GM18861 (cell line): ENCODE results near the gene FBN2.

Source experiments
- ATAC-seq: cut with Tn5 transposase; IDR thresholded peaks from one replicate; pipeline ENCODE4 v1.9.1; 2021; ENCODE audit not compliant: unreplicated experiment

The FBN2 gene

DNA sequence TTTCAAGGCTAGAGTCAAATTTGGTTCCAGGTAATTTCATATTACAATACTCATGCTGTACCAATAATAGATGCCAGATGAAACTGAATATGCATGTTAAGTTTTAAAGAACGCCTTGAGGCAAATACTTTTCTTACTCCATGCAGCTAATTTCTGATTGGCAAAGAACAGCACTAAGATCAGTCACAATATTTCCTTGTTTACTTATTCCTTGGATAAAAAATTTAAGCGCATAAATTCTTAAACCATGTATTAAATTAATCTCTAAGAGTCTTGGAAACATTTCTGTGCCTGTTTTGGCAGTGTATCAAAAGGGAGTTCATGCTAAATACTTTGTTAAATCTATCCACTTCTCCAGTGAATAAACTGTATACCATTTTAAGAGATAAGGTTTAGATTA, 281.0 kb downstream of the FBN2 start:
- no peak for ATAC-seq

DNA sequence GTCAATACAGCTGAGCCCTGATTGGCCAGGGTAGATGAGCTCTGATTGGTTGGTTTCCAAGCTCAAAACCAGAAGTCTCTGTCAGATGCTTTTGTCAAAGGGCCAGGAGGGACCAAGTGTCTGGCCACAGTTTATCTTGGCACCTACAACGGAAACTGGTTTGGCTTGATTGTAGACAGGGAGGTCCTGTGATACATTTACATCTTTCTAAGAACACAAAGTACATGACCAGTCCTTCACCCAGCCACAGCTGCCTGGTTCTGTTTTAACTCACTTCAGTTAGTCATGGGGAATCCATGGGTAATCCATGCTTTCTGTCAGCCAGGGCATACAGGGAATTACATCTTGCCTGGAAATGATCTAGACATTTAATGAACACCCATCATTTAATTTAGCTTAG, 283.3 kb downstream of the FBN2 start:
- no peak for ATAC-seq

DNA sequence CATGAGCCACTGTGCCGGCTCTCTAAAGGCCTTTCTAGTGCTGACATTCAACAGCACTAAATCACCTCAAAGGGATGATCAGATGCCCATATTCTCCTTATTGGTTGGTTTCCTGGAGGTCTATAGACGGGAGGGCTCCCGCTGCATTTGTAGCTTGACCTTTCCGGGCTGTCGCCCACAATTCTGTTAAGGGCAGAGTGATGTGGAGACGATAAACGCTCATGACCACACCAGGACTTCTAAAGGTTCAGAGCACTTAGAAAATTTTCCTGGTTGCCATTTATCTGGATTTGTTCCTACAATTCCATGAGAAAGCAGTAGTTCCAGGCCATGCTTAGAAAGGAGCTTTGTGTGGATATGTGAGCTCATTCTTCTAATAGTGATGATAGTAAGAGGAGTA, 284.2 kb downstream of the FBN2 start:
- ATAC-seq: no peak

DNA sequence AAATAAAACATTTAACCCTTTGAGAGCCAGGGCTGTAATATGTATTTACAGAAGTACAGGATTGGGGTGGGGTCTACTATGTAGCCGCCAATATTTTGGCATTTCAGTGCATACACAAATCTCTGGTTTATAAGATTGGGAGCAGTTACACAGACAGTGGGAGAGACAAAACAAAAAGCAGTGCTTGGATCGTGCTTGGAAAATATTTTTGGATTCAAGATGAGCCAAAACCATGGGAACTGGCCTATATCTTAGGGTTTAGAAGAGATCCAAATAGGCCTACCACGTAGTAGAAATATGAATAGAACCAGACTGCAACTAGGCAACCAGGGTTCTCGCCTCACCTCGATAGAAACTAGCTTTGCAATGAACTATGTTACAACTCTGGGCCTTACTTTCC, 284.9 kb downstream of the FBN2 start:
- no peak for ATAC-seq

DNA sequence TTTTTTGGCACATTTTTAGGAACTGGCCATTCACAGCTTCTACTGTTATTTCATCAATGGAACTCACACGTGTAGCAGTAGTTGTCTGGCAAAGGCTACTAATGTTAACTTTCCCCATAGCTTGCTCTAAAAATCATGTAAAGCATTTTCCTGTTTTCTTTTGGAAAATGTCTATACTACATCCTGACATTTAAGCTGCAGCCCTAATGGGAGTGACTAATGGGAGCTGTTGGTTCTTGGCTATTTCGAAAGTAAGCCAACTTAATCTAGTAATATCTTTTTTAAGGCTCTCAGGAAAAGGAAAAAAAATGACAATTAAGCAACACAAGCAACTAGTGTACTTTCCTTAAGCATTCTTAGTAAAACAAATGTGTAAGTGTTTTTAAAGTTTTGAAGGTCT, 285.3 kb downstream of the FBN2 start:
- no peak for ATAC-seq

DNA sequence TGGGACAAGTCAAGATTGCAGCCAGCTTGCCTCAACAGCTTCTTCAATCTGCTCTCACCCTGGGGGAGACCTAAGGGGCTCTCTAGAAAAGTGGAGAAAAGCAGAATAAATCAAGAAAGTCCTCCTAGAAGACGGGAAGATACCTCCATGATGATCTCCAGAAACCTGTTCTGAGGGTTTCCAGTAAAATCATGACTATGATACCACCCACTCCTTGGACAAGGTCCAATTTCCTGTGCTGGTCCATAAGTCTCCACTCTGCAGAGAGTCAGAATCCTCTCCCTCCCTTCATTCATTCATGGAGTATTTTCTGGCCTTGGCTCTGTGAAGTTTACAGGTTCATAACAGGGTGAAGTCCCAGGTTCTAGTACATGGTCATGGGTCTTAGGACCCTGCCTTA, 285.8 kb downstream of the FBN2 start:
- ATAC-seq: no peak

DNA sequence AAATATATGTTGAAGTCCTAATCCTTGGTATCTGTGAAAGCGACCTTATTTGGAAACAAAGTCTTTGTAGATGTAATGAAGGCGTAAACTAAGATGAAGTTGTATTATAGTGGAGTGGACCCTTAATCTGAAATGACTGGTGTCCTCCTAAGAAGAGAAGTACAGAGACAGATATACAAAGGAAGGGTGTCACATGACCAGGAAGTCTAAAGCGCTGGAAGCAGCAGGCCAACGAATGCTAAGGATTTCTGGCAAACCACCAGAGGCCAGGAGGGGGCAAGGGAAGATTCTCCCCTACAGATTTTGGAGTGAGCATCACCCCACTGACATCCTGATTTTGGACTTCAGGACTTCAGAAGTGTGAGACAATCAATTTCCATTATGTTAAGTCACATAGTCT, 292.1 kb downstream of the FBN2 start:
- no peak for ATAC-seq

DNA sequence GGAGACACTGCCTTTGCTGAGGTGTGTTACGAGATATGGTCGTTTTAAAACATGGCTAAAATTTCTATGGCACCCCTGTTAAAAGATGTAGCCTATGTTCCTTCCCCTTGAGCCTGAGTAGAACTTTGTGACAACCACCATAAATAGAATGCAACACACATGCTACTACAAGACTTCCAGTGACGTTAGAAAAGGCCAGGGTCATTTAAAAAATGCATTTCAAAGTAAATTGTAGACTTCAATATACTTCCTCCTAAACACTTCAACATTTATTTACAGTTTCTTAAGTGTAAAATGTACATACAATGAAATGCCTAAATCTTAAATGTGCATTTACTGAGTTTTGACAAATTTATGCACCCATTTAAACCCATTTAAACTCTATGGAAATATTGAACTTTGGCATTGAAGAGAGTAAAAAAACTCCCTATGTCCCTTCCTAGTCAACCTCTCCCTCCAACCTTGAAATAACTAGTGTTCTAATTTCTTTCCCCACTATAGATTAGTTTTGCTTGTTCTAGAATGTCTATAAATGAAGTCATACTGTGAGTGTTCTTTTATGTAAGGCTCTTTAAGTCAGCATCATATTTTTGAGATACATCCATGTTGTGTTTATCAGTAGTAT, 294.0 kb downstream of the FBN2 start:
- no peak for ATAC-seq

DNA sequence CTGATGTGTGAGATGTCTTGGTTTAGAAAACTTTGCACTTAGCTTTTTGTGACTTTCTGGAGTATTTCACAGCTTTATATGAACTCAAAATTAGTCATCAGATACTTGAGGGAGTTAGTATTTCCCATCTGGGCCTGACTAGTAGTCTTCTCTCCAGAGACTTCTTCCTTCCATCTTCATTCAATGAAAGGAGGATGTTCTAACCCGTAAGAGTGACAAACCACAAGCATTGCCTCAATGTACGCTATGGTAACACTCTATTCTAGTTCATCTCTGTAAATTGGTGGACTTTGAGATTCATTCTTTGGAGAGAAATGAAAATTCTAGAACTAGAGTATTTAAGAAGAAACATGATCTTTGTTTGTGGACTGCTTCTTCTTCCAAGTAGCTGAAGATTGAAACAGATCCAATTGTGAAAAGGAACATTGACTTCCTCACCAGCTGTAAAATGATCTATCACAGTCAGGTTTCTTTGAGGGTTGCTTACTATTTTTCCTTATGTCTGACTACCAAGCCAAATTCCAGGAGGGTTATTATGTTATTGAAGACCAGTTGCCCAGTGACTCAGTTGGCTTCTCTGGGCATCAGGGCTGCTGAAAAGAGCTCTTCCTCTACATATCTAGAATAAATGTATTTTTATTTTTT, 296.9 kb downstream of the FBN2 start:
- no peak for ATAC-seq

DNA sequence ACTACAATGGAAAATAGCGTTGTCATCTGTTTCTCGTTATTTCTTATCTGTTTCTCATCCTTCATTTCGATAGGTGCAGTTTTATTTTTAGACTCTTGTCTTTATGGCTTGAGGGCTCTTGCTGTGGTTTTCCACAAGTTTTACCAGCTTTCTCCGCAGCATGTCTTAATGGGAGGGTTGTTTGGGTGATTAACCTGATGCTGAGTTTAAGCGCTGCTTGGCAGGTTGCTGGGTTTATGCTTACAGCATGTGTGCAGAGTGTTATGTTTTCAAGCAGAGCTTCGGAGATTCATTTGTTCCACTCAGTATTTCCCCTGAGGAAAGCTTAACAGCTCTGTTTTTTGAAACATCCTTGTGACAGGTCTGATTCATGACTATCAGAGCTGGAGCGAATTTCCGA, 300.5 kb downstream of the FBN2 start:
- ATAC-seq: no peak

DNA sequence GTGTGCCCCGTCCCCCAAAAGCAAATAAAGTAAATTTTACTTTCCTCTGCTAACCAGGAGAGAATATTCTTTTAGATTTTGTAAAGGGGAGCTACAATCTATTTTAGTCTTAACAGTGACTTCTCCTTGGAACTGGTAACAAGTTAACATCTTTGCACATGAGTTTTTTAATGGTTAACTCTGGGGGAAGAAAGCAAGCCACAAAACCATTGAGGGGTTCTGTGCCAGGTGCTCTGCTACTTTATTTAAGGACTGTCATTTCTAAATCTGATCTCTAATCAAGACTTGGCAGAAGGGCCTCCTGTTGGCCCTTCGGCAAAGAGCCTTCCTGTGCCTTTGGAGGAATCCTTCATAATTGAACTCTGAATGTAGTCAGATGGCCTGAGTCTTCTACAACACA, 301.0 kb downstream of the FBN2 start:
- ATAC-seq: peak; percentile 62

DNA sequence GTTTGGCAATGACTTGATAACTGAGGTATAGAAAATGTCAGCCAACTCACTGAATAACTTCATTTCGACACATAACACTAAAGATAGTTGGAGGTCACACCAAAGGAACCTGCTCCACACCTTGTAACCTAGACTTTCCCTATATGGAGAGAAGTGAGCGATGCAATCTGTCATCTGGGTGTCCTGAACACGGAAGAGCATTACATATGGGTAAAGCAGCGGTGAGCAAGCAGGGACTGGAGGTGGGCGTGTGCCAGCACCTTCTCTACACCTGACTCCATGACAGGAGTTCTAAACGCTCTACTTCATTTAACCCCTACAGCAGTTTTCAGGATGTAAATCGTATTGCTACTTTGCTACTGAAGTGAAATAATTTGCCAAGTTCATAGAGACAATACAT, 301.7 kb downstream of the FBN2 start:
- ATAC-seq: no peak

DNA sequence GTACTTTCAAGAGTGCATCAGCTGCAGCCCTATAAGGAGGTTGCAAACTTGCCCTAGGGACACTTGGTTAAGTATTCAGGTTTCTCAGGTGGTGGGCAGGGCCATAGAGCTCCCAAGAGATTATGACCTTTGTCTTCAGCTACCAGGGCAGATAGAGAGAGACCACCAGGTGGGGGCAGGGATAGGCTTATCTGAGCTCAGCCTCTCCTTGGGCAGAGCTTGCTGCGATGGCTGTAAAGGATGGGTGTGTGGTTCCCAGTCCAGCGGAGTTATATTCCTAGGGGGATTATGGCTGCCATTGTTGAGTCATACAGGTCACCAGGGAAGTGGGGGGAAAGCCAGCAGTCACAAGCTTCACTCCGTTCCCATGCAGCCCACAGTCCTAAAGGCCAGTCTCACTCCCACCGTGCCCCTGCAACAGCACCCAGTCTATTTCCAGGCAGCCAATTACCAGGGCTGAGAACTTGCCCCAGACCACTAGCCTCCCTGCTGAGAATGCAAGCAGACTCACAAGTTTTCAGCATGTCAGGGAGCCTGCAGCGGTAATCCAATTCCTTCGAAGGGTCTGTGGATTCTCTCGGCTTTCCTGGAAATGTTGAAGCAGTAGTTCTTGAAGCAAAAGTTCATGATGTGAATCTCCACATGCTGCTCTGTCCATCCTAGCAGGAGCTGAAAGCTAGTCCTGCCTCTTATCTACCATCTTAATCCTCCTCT, 303.0 kb downstream of the FBN2 start:
- no peak for ATAC-seq

DNA sequence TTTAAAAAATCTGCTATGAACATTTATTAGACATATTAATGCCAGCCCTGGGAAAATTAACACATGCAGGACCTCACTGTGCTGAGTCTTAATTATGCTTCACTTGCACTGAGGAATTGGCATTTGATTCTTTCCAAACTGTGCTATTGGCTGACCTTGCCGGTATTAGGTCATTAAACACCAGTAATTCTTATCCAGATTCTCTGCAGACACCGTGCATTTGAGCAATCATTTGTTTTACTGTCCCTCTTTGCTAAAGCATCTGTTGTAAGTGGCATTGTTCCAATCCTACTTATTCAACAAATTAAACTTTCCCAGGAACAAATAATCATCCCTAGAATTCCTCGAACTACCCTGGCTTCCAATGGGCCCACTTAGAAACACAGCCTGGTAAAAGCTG, 309.5 kb downstream of the FBN2 start:
- ATAC-seq: no peak

DNA sequence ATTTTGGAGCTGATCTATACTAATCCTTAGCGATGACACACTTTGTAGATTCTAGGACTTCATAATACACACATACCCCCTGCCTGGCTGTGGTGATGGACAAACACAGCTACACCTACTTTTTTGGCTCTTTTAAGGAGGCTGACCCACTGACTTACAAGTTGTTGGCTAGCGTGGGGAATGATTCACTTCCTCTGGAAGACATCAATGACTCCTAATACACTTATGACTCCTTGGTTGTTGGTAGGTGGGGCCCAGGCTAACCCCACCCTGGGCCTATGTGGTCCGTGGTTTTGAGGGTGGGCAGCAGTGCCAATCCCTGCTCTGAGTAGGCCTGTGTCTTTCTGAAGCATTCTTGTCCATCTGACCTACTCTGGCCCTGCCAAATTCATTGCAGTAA, 310.0 kb downstream of the FBN2 start:
- no peak for ATAC-seq

DNA sequence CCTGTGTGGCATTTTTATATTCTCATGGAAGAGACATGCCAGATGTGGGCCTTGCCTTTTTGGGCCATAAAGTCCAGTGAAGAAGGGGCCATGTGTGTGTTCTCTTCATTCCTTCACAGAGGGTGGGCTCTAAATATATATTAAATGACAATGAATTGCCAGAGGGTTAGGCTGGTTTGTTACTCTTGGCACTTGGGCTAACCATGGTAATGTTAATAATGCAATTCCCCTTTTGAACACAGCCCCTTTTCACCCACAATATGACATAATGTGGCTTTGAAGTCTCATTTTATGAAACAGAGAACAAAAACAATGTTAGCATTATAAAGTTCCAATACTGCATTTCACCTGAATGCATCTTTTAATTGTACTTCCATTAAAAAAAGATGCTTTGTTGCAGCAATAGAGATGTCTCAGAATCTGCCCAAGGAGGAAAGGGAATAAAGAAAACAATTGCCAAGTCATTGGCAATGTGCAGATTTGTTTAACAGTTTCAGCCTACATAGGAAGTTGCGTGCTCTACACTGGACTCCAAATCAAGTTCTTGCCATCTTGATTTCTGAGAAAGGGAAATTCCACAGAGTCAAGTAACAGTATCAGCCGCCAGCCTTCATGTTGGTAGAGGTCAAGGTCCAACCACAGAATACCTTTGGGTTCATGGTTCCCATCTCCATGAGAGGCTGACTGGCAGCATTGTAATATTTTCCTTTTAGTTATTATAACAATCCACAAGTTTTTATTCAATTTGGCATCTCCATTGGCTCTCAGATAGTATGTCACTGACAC, 312.6 kb downstream of the FBN2 start:
- no peak for ATAC-seq

DNA sequence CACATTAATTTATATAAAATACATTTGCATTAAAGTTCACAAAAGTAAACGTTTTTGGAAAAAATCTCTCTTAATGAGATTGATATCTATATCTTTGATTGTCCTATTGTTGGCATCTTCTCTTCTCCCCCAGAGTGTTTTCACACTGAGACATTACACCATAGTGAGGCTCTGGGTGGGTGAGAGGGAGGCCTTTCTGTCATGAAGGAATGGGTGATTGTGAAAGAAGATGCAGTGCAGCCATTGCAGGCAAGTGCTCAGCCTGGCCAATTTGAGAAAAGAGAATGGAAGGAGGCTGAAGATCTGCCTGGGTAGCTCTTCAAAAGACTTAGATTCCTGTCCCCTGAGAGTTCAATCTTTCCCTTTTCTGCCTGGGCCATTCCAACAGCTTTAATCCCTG, 313.7 kb downstream of the FBN2 start:
- no peak for ATAC-seq

DNA sequence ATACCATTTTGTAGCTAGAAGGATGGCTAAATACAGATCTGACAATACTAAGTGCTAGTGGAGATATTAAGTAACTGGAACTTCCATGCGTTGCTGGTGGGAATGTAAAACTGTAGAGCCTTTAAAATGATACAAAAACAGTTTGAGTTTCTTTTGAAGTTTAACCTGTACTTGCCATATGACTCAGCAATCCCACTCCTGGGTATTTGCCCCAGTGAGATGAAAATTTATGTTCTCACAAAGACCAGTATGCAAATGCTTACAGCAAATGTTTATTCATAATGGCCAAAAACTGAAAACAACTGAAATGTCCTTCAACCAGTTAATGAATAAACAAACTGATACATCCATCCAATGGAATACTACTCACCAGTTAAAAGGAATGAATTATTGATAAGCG, 317.2 kb downstream of the FBN2 start:
- peak; percentile 57 for ATAC-seq

DNA sequence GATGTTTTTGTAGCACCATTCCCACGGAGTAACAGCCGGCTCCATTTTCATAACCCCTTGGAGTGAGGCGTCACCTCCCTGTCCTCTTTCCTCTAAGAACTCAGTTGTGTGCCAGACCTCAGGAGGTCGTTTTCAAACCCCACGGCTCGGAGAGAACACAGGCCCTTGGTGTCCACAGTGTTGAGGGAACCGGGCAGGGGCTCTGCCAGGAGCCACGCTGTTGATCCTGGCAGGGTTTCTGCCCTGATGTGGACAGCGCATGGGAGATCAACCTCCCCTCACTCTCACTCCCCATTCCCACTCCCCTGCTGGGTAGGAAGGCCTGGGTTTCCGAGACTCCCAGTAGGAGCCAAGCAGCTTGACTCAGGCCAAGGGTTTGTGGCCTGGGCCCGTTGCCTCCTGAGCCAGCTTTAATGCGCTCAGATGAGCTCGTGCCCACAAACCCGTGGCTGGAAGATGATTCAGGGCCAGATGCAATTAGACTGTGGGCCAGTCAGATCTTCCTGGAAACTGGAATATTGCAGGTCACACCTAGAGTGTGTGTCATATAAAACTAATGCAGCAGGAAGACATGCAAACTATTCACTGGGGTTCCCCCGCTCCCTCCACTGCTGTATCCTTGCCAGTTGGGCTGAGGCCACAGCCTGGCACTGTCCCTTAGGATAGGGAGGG, 321.0 kb downstream of the FBN2 start:
- ATAC-seq: no peak

DNA sequence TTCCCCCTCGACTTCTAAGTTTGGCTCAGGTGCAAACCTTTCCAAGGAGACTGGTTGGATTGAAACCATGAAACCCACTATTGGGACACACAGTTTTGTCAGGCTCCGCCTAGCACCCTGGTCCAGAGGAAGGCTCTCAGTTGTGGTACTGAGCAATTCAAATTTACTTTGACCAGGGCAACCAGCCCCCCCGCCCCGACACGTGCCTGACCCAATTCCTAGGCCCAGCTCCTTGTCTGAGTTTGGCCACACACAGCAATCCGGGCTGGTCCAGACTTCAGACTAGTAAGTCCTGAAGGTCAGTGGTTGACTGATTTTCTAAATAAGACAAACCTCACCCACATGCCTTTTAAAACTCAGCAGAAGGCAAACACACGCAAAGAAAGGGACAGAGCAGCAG, 321.8 kb downstream of the FBN2 start:
- no peak for ATAC-seq

DNA sequence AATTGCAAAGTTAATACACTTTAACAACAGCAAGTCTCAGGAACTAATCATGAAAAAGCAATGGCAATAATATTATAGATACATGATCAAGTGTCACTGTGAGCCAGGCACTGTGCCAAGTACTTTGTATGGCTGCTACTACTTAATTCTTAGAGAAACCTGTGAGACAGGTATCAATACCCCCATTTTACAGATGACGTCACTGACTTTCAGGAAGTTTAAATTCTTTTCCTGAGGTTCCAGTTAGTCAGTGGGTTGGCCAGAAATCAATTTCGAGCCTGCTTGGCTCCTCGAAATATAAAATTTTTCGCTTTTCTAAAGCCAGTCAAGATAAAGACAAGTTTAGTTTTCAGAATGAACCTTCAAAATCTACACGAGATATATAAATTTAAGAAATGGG, 324.2 kb downstream of the FBN2 start:
- ATAC-seq: no peak
